ENCODE data around the gene ZMYND11. TPM values are rescaled to one million over a fixed set of nuclear protein-coding genes. Genes with fewer than 3 reads are reported as not detected.

The ZMYND11 gene
- total and polyA plus RNA-seq, 2 donors (not counting 1 experiment from before 2014, with no cell fraction given), result 57.0 to 68.4 TPM

DNA sequence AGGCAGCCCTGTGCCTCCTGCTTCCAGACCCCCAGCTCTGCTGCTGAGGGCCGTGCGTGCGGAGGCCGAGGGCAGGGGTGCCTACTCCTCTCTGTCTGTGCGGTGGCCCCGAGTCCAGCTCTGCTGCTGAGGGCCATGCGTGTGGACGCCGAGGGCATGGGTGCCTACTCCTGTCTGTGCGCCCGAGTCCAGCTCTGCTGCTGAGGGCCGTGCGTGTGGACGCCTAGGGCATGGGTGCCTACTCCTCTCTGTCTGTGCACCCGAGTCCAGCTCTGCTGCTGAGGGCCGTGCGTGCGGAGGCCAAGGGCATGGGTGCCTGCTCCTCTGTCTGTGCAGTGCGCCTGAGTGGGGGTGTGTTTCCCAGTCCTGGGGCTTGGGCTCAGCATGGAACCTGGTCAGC is 142.7 kb downstream of the ZMYND11 start:
- H3K4me3 ChIP-seq (replicated peaks in 1 of 4; ENCODE audit: control extremely low read depth in 1 of 4, insufficient read depth in 1 of 4, low read depth in 3 of 4, low read length in 4 of 4), result no peak overlapping the region
- peaks cover 6% of the 10 kb centered on the region for H3K36me3 ChIP-seq (ENCODE audit: control insufficient read depth, insufficient read depth, low read length)
- H2AFZ ChIP-seq (ENCODE audit: low read length), result no peak overlapping the region
- H3K27ac ChIP-seq (ENCODE audit: insufficient read depth, low read length), result no peak overlapping the region
- no peak for TF ChIP-seq EZH2 (IDR thresholded peaks at IDR 0.05; ENCODE audit: low read length, missing control alignments)
- TF ChIP-seq, protein P1, sequence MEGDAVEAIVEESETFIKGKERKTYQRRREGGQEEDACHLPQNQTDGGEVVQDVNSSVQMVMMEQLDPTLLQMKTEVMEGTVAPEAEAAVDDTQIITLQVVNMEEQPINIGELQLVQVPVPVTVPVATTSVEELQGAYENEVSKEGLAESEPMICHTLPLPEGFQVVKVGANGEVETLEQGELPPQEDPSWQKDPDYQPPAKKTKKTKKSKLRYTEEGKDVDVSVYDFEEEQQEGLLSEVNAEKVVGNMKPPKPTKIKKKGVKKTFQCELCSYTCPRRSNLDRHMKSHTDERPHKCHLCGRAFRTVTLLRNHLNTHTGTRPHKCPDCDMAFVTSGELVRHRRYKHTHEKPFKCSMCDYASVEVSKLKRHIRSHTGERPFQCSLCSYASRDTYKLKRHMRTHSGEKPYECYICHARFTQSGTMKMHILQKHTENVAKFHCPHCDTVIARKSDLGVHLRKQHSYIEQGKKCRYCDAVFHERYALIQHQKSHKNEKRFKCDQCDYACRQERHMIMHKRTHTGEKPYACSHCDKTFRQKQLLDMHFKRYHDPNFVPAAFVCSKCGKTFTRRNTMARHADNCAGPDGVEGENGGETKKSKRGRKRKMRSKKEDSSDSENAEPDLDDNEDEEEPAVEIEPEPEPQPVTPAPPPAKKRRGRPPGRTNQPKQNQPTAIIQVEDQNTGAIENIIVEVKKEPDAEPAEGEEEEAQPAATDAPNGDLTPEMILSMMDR (conservative IDR thresholded peaks at IDR 0.05 in 1 of 2, IDR thresholded peaks at IDR 0.05 in 1 of 2; ENCODE audit: low read depth in 1 of 2, low read length in 2 of 2), result no peak
- H3K4me2 ChIP-seq (ENCODE audit: extremely low read depth, insufficient read depth, low read length), result no peak overlapping the region
- H3K9me3 ChIP-seq (ENCODE audit: control insufficient read depth, insufficient read depth, low read depth, low read length), result no peaks in the 10 kb centered on the region
- H3K9ac ChIP-seq (ENCODE audit: insufficient read depth, low read length), result no peak overlapping the region
- H4K20me1 ChIP-seq (ENCODE audit: control insufficient read depth, extremely low read depth, insufficient read depth, low read length), result no peaks in the 10 kb centered on the region
- no peak for DNase-seq (ENCODE audit: low read depth in 2 of 2)
- no peaks in the 10 kb centered on the region for H3K27me3 ChIP-seq (ENCODE audit: control insufficient read depth, insufficient read depth, low read length)
- H3K79me2 ChIP-seq (ENCODE audit: control insufficient read depth, insufficient read depth, low read length), result no peaks in the 10 kb centered on the region
- peaks cover 4% of the 10 kb centered on the region for H3K4me1 ChIP-seq (ENCODE audit: control insufficient read depth, extremely low read depth, insufficient read depth, low read length)

GRCh38 chr10:278707-279106 is 143.5 kb downstream of the ZMYND11 start:
- peaks cover 6% of the 10 kb centered on the region for H3K36me3 ChIP-seq (ENCODE audit: control insufficient read depth, insufficient read depth, low read length)
- H3K27me3 ChIP-seq (ENCODE audit: control insufficient read depth, insufficient read depth, low read length), result no peaks in the 10 kb centered on the region
- no peak for DNase-seq (ENCODE audit: low read depth in 2 of 2)
- no peak overlapping the region for H3K27ac ChIP-seq (ENCODE audit: insufficient read depth, low read length)
- H3K9ac ChIP-seq (ENCODE audit: insufficient read depth, low read length), result no peak overlapping the region
- no peak for TF ChIP-seq EZH2 (IDR thresholded peaks at IDR 0.05; ENCODE audit: low read length, missing control alignments)
- TF ChIP-seq, protein P1 (conservative IDR thresholded peaks at IDR 0.05 in 1 of 2, IDR thresholded peaks at IDR 0.05 in 1 of 2; ENCODE audit: low read depth in 1 of 2, low read length in 2 of 2), result no peak
- H2AFZ ChIP-seq (ENCODE audit: low read length), result no peak overlapping the region
- no peaks in the 10 kb centered on the region for H4K20me1 ChIP-seq (ENCODE audit: control insufficient read depth, extremely low read depth, insufficient read depth, low read length)
- H3K4me1 ChIP-seq (ENCODE audit: control insufficient read depth, extremely low read depth, insufficient read depth, low read length), result peaks cover 4% of the 10 kb centered on the region
- no peaks in the 10 kb centered on the region for H3K79me2 ChIP-seq (ENCODE audit: control insufficient read depth, insufficient read depth, low read length)
- H3K4me2 ChIP-seq (ENCODE audit: extremely low read depth, insufficient read depth, low read length), result no peak overlapping the region
- H3K9me3 ChIP-seq (ENCODE audit: control insufficient read depth, insufficient read depth, low read depth, low read length), result no peaks in the 10 kb centered on the region
- no peak overlapping the region for H3K4me3 ChIP-seq (replicated peaks in 1 of 4; ENCODE audit: control extremely low read depth in 1 of 4, insufficient read depth in 1 of 4, low read depth in 3 of 4, low read length in 4 of 4)

DNA sequence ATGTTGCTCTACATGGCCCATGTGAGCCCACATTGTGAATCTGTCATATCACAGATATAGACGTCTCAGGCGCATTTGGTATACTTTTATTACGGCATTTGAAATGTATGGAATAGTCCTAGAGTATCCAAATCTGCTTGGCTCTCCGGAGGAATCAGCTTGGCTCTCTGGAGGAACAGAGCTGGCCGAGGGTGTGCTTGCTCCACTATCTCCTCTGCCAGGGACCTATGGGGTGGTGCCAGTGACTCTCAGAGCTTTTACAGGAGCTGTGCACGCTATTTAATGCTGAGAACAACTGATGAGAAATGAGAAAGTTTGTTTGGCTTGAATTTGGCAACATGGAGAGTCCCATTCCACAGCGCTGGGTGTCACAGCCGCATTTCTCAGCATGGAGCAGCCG is 144.0 kb downstream of the ZMYND11 start:
- Histone ChIP-seq H2AFZ (ENCODE audit: low read length) (no peak overlapping the region), H3K4me1 (ENCODE audit: control insufficient read depth, extremely low read depth, insufficient read depth, low read length) (peaks cover 4% of the 10 kb centered on the region), H3K36me3 (ENCODE audit: control insufficient read depth, insufficient read depth, low read length) (peaks cover 6% of the 10 kb centered on the region)

More for the DNA sequence above, 144.0 kb downstream of the ZMYND11 start:
- Histone ChIP-seq H3K9me3 (ENCODE audit: control insufficient read depth, insufficient read depth, low read depth, low read length) (no peaks in the 10 kb centered on the region), H3K9ac (ENCODE audit: insufficient read depth, low read length) (no peak overlapping the region), H3K4me2 (ENCODE audit: extremely low read depth, insufficient read depth, low read length) (no peak overlapping the region), H3K79me2 (ENCODE audit: control insufficient read depth, insufficient read depth, low read length) (no peaks in the 10 kb centered on the region), H3K27me3 (ENCODE audit: control insufficient read depth, insufficient read depth, low read length) (no peaks in the 10 kb centered on the region), H4K20me1 (ENCODE audit: control insufficient read depth, extremely low read depth, insufficient read depth, low read length) (no peaks in the 10 kb centered on the region), H3K27ac (ENCODE audit: insufficient read depth, low read length) (no peak overlapping the region), H3K4me3 (replicated peaks in 1 of 4; ENCODE audit: control extremely low read depth in 1 of 4, insufficient read depth in 1 of 4, low read depth in 3 of 4, low read length in 4 of 4) (no peak overlapping the region)
- TF ChIP-seq EZH2 (IDR thresholded peaks at IDR 0.05; ENCODE audit: low read length, missing control alignments), result no peak
- TF ChIP-seq, protein P1 (conservative IDR thresholded peaks at IDR 0.05 in 1 of 2, IDR thresholded peaks at IDR 0.05 in 1 of 2; ENCODE audit: low read depth in 1 of 2, low read length in 2 of 2), result no peak
- no peak for DNase-seq (ENCODE audit: low read depth in 2 of 2)
